ENCODE results near the gene TGIF2. TPM values are rescaled to one million over a fixed set of nuclear protein-coding genes. Genes with fewer than 3 reads are reported as not detected.

TGIF2 gene
- total RNA-seq, 1 donor from 2014 or later, result 43.5 TPM

DNA sequence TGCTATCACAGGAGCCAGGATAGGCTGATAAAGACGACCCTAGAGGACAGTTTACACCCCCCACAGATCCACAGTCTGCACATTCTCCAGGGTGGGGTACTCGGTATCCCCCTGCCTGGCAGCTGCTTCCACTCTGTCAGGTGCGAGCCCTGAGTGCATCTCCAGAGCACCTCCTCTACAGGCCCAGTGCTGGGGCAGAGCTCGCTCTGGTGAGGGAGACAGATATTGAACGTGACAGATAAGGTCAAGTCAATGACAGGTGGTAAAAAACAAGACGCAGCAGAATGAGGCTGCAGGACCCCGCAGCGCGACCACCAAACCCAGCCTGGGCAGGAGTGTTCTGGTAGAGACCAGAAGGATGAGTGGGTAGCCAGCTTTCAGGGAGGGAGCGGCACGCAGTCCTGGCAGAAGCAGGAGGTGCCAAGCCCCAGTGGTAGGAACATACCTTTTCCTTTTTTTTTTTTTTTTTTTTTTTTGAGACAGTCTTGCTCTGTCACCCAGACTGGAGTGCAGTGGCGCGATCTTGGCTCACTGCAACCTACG is 44.5 kb upstream of the TGIF2 start:
- no peaks in the 10 kb centered on the region for H3K4me1 Mint-ChIP-seq (ENCODE audit: unreplicated experiment)
- DNase-seq (ENCODE audit: extremely low spot score, unreplicated experiment), result no peak
- TF ChIP-seq, protein P1, sequence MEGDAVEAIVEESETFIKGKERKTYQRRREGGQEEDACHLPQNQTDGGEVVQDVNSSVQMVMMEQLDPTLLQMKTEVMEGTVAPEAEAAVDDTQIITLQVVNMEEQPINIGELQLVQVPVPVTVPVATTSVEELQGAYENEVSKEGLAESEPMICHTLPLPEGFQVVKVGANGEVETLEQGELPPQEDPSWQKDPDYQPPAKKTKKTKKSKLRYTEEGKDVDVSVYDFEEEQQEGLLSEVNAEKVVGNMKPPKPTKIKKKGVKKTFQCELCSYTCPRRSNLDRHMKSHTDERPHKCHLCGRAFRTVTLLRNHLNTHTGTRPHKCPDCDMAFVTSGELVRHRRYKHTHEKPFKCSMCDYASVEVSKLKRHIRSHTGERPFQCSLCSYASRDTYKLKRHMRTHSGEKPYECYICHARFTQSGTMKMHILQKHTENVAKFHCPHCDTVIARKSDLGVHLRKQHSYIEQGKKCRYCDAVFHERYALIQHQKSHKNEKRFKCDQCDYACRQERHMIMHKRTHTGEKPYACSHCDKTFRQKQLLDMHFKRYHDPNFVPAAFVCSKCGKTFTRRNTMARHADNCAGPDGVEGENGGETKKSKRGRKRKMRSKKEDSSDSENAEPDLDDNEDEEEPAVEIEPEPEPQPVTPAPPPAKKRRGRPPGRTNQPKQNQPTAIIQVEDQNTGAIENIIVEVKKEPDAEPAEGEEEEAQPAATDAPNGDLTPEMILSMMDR (conservative IDR thresholded peaks at IDR 0.05), result no peak
- H3K36me3 Mint-ChIP-seq, result peaks cover 9% of the 10 kb centered on the region
- H3K27ac Mint-ChIP-seq, result peak overlapping the region; percentile 41
- H3K4me3 Mint-ChIP-seq, result no peak overlapping the region
- H3K9me3 Mint-ChIP-seq, result no peaks in the 10 kb centered on the region
- H3K27me3 Mint-ChIP-seq, result no peaks in the 10 kb centered on the region

DNA sequence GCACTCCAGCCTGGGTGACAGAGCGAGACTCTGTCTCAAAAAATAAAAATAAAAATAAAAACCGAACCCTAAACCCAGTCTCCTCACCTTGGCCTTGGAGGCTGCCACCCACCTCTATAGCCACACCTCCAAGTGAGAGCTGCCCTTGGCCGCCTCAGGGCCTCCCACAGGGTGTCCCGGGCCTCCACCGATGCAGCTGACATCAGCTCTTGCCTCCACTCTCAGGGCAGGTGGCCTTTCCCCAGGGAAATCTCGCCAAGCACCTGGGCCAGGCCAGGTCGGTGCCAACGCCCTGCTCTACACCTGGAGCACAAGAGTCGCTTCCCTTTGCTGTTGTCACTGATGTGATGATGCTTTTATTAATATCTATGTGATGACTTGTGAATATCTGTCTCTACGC is 41.0 kb upstream of the TGIF2 start:
- peaks cover 6% of the 10 kb centered on the region for H3K36me3 Mint-ChIP-seq
- TF ChIP-seq, protein P1 (conservative IDR thresholded peaks at IDR 0.05), result no peak
- H3K9me3 Mint-ChIP-seq, result no peaks in the 10 kb centered on the region
- DNase-seq (ENCODE audit: extremely low spot score, unreplicated experiment), result no peak
- H3K4me3 Mint-ChIP-seq, result no peak overlapping the region
- H3K27ac Mint-ChIP-seq, result no peak overlapping the region
- no peaks in the 10 kb centered on the region for H3K27me3 Mint-ChIP-seq
- no peaks in the 10 kb centered on the region for H3K4me1 Mint-ChIP-seq (ENCODE audit: unreplicated experiment)

DNA sequence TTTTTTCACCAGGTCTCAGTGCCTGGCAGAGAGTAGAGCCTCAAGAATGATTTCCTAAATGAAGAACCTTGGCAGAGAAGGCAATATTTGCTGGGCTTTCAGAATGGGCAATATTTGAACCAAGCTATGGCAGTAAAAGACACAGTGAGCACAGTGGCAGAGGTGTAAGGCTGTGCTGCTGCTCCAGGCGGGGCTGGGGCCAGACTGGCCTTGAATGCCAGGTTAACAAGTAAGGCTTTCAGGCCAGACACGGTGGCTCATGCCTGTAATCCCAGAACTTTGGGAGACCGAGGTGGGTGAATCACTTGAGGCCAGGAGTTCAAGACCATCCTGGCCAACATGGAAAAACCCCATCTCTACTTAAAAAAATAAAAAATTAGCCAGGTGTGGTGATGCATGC is 40.6 kb upstream of the TGIF2 start:
- H3K9me3 Mint-ChIP-seq, result no peaks in the 10 kb centered on the region
- no peak overlapping the region for H3K4me3 Mint-ChIP-seq
- H3K27ac Mint-ChIP-seq, result no peak overlapping the region
- no peaks in the 10 kb centered on the region for H3K4me1 Mint-ChIP-seq (ENCODE audit: unreplicated experiment)
- TF ChIP-seq, protein P1 (conservative IDR thresholded peaks at IDR 0.05), result no peak
- H3K27me3 Mint-ChIP-seq, result no peaks in the 10 kb centered on the region
- no peak for DNase-seq (ENCODE audit: extremely low spot score, unreplicated experiment)
- H3K36me3 Mint-ChIP-seq, result peaks cover 4% of the 10 kb centered on the region

DNA sequence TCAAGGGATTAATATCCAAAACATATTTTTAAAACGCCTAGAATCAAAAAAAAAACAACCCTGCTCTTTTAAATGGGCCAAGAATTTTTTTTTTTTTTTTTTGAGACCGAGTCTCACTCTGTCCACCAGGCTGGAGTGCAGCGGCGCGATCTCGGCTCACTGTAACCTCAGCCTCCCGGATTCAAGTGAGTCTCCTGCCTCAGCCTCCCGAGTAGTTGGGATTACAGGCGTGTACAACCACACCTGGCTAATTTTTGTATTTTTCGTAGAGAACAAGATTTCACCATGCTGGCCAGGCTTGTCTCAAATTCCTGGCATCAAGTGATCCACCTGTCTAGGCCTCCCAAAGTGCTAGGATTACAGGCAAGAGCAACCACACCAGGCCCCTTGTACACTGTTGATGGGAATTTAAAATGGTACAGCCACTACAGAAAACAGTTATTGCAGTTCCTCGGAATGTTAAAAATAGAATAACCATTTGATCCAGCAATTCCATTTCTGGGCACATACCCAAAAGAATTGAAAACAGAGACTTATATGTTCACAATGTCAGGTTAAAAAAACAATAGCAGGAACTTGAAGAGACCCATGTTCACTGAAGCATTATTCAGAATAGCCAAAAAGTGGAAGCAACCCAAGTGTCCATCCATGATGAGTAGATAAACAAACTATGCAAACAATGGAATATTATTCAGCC is 35.2 kb upstream of the TGIF2 start:
- no peaks in the 10 kb centered on the region for H3K36me3 Mint-ChIP-seq
- TF ChIP-seq, protein P1 (conservative IDR thresholded peaks at IDR 0.05), result peak; percentile 27
- no peak overlapping the region for H3K4me3 Mint-ChIP-seq
- no peak overlapping the region for H3K27ac Mint-ChIP-seq
- H3K27me3 Mint-ChIP-seq, result no peaks in the 10 kb centered on the region
- no peaks in the 10 kb centered on the region for H3K9me3 Mint-ChIP-seq
- H3K4me1 Mint-ChIP-seq (ENCODE audit: unreplicated experiment), result peaks cover 15% of the 10 kb centered on the region
- no peak for DNase-seq (ENCODE audit: extremely low spot score, unreplicated experiment)

DNA sequence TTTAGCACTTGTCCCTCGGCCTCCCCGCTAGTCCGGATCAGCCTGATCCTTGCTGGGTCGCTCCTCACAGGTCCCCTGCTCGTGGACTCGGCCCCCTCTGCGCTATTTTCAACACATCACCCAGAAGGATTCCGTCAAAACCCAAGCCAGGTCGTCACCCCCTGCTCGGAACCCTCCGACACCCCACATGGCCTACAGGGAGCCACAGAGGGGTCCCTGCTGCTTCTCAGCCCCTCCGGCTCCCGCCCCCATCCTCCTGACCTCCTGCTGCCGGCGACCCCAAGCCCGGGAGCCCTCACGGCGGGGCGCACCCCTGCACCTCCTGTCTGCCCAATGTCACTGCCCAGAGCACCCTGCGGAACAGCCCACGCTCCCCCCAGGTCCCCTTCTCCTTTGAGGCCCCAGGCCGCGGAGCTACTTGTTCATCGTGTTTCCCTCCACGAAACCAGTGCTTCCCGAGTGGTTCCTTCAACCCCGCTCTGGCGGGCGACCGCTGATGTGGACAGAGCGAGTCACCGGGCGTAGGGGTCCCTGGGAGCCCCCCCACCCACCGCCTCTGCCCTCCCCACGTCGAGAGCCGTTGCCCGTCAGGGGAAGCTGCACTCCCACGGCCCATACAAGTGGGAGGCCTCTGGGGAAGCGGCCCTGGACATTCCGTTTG is 32.7 kb upstream of the TGIF2 start:
- no peaks in the 10 kb centered on the region for H3K9me3 Mint-ChIP-seq
- no peaks in the 10 kb centered on the region for H3K27me3 Mint-ChIP-seq
- H3K27ac Mint-ChIP-seq, result no peak overlapping the region
- no peaks in the 10 kb centered on the region for H3K36me3 Mint-ChIP-seq
- H3K4me3 Mint-ChIP-seq, result peak overlapping the region; percentile 70
- DNase-seq (ENCODE audit: extremely low spot score, unreplicated experiment), result no peak
- peaks cover 15% of the 10 kb centered on the region for H3K4me1 Mint-ChIP-seq (ENCODE audit: unreplicated experiment)
- TF ChIP-seq, protein P1 (conservative IDR thresholded peaks at IDR 0.05), result no peak

Data from type B pancreatic cell (in vitro differentiated cells).